Lung (tissue), 12 donors: ENCODE results near the gene GIPC2. TPM values are rescaled to one million over a fixed set of nuclear protein-coding genes. Genes with fewer than 3 reads are reported as not detected.

Experiments
- ATAC-seq: fragments of 200-7000 bp; cut with Tn5 transposase; one replicate; pipeline ENCODE4 v1.9.1; 2020; ENCODE audit warnings: moderate number of reproducible peaks; ENCODE audit not compliant: insufficient read depth, low FRiP score
- DNase-seq, 3 donors: peaks; one replicate each; pipeline ENCODE4 v3.0.0-alpha.2; 2013 to 2017
- H3K27ac ChIP-seq, 2 donors: one replicate each; pipeline ENCODE4 v1.5.1; 2013; ENCODE audit warnings: mild to moderate bottlenecking in 2 of 2, moderate library complexity in 2 of 2, control low read depth in 1 of 2, inconsistent platforms in 1 of 2, low read depth in 1 of 2, low read length in 1 of 2
- H3K27me3 ChIP-seq, 3 donors: one replicate each; pipeline ENCODE4 v1.5.1; 2013; ENCODE audit warnings: low read length in 2 of 3; ENCODE audit not compliant: control insufficient read depth in 3 of 3, insufficient read depth in 3 of 3
- H3K36me3 ChIP-seq, 4 donors: one replicate each; pipeline ENCODE4 v1.5.1; 2013; ENCODE audit warnings: low read length in 4 of 4, mild to moderate bottlenecking in 1 of 4, moderate library complexity in 1 of 4; ENCODE audit not compliant: control insufficient read depth in 4 of 4, insufficient read depth in 4 of 4
- H3K4me1 ChIP-seq, 5 donors: one replicate each; pipeline ENCODE4 v1.5.1; 2013; ENCODE audit warnings: low read length in 5 of 5, mild to moderate bottlenecking in 2 of 5, moderate library complexity in 1 of 5; ENCODE audit not compliant: control insufficient read depth in 5 of 5, insufficient read depth in 5 of 5
- H3K4me3 ChIP-seq: one replicate; pipeline ENCODE4 v1.5.1; 2013; ENCODE audit warnings: mild to moderate bottlenecking, control low read depth, moderate library complexity
- H3K9ac ChIP-seq, 2 donors: one replicate each; pipeline ENCODE4 v1.5.1; 2013; ENCODE audit warnings: low read length in 2 of 2, control low read depth in 1 of 2; ENCODE audit not compliant: insufficient read depth in 1 of 2
- H3K9me3 ChIP-seq, 4 donors: one replicate each; pipeline ENCODE4 v1.5.1; 2013; ENCODE audit warnings: low read length in 3 of 4, mild to moderate bottlenecking in 1 of 4, moderate library complexity in 1 of 4; ENCODE audit not compliant: control insufficient read depth in 4 of 4, insufficient read depth in 3 of 4
- WGBS, 2 donors: extraction: QIAGEN DNeasy Blood & Tissue Kit; methylation state at CpG; one replicate each; pipeline ENCODE4 v1.1.7; 2013; 5-methylcytosine and 5-hydroxymethylcytosine counted together
- polyA plus RNA-seq, 2 donors: library from polyadenylated mRNA; stranded (reverse); fragments of 200-250 nt; gene quantifications; one replicate each; pipeline ENCODE4 v1.2.1, GENCODE V29; 2013
- total RNA-seq, 2 donors: library from RNA; depleted of rRNA in 1 of 2; stranded (reverse); fragments of >200 nt in 1 of 2; gene quantifications; one replicate each; pipeline ENCODE4 v1.2.1, GENCODE V29; 2014 to 2021
- TF ChIP-seq, protein P1 (sequence below): IDR thresholded peaks from 2 replicates; pipeline ENCODE4 v1.5.1; 2012; ENCODE audit warnings: mild to moderate bottlenecking; ENCODE audit errors: control extremely low read depth, extremely low read depth
- donor health status: control.
- donor health status: control.
- donor health status: Bipolar disorder and iron deficiency.
- donor health status: healthy.
- donor health status: DM: yes; HTN: yes; CAD: no.

Gene GIPC2
- total and polyA plus RNA-seq, 4 donors = 0.94 to 2.5 (median 1.8) TPM

- no peaks in the 10 kb centered on the region for H3K27me3 ChIP-seq
- no peak for DNase-seq
- H3K36me3 ChIP-seq = no peaks in the 10 kb centered on the region
- no peaks in the 10 kb centered on the region for H3K9me3 ChIP-seq
- TF ChIP-seq, protein P1, sequence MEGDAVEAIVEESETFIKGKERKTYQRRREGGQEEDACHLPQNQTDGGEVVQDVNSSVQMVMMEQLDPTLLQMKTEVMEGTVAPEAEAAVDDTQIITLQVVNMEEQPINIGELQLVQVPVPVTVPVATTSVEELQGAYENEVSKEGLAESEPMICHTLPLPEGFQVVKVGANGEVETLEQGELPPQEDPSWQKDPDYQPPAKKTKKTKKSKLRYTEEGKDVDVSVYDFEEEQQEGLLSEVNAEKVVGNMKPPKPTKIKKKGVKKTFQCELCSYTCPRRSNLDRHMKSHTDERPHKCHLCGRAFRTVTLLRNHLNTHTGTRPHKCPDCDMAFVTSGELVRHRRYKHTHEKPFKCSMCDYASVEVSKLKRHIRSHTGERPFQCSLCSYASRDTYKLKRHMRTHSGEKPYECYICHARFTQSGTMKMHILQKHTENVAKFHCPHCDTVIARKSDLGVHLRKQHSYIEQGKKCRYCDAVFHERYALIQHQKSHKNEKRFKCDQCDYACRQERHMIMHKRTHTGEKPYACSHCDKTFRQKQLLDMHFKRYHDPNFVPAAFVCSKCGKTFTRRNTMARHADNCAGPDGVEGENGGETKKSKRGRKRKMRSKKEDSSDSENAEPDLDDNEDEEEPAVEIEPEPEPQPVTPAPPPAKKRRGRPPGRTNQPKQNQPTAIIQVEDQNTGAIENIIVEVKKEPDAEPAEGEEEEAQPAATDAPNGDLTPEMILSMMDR = no peak
- H3K27ac ChIP-seq = peak overlapping the region in 1 of 2 donors; percentile 29
- 65 to 72% methylated on average over 3 of the region's 3 CpGs for WGBS, 2 donors
- H3K9ac ChIP-seq = no peak overlapping the region
- no peak for ATAC-seq
- peaks cover 0 to 24% (median 0%) of the 10 kb centered on the region in 5 donors for H3K4me1 ChIP-seq
- no peak overlapping the region for H3K4me3 ChIP-seq
Measured at GRCh38 chr1:78075621-78076020, 29.9 kb downstream of the GIPC2 start.

DNA sequence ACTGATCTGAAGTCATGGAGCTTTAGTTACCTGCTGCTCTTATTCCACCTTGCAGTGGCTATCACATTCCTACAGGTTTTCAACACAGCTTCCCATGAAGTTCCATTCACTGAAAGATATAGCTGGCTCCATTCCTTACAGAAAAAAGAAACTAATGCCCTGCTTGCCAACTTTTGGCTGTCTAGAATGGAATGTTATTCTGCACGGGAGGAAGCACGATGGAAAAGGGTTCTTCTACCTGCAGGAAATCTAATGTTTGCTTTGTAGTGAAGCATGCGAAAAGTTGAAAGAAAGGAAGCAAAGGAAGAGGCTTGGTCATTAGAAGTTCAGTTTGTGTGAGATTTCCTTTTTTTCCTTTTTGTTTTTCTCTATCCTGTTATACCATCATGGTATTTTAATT, 32.6 kb downstream of the GIPC2 start:
- no peak for ATAC-seq
- H3K9ac ChIP-seq = no peak overlapping the region
- peak in 2 of 3 donors; percentile 11 to 19 for DNase-seq
- H3K4me3 ChIP-seq = no peak overlapping the region
- no peaks in the 10 kb centered on the region for H3K36me3 ChIP-seq
- TF ChIP-seq, protein P1 = no peak
- peaks cover 0 to 23% (median 0%) of the 10 kb centered on the region in 5 donors for H3K4me1 ChIP-seq
- H3K27ac ChIP-seq = no peak overlapping the region
- H3K27me3 ChIP-seq = no peaks in the 10 kb centered on the region
- no peaks in the 10 kb centered on the region for H3K9me3 ChIP-seq
- 46 to 67% methylated on average over 3 of the region's 3 CpGs for WGBS, 2 donors

GRCh38 chr1:78079580-78079979, 33.8 kb downstream of the GIPC2 start:
- Histone ChIP-seq H3K4me1 (peaks cover 0 to 20% (median 0%) of the 10 kb centered on the region in 5 donors), H3K9me3 (no peaks in the 10 kb centered on the region), H3K36me3 (no peaks in the 10 kb centered on the region), H3K4me3 (no peak overlapping the region), H3K27me3 (no peaks in the 10 kb centered on the region), H3K9ac (no peak overlapping the region), H3K27ac (peak overlapping the region in 1 of 2 donors; percentile 67)
- DNase-seq (no peak), ATAC-seq (no peak)
- TF ChIP-seq, protein P1 = no peak
- WGBS, 2 donors = 83 to 94% methylated on average over 2 of the region's 2 CpGs

DNA sequence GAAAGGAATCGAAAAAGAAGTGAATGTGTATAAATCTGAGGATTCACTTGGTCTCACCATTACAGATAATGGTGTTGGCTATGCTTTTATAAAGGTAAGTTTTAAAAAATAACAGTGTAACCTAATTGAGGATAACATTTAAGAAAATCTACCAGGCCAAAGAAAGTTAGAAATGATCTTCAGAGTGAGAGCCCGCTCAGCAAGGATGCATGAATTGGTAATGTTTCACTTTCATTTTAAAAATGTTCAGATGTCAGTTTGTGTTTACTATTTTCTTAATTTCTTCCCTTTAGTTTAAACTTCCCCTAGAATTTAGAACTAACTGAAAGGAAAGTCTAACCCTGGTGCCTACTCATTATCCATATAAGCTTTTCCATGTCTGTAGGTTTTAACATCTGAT, 35.0 kb downstream of the GIPC2 start:
- no peak for DNase-seq
- TF ChIP-seq, protein P1 = no peak
- Histone ChIP-seq H3K36me3 (no peaks in the 10 kb centered on the region), H3K9ac (no peak overlapping the region), H3K27me3 (no peaks in the 10 kb centered on the region), H3K4me3 (no peak overlapping the region), H3K9me3 (no peaks in the 10 kb centered on the region), H3K4me1 (peaks cover 0 to 15% (median 0%) of the 10 kb centered on the region in 5 donors), H3K27ac (peak overlapping the region in 1 of 2 donors; percentile 21)
- WGBS, 2 donors = 76 to 88% methylated on average over 2 of the region's 2 CpGs
- no peak for ATAC-seq
